HG03159 (cell line): Measurements from ENCODE around the gene PARN.
"Not testable (repeated sequence)": the region's sequence is repeated elsewhere in the genome, so short reads cannot be mapped to it uniquely, and the experiment has no call there.

Experiments
- ATAC-seq: cut with Tn5 transposase; IDR thresholded peaks from one replicate; pipeline ENCODE4 v1.9.1; 2021; ENCODE audit warnings: mild to moderate bottlenecking, moderate library complexity; ENCODE audit not compliant: unreplicated experiment

PARN gene

GRCh38 chr16:14445937-14446715 lies 183.9 kb downstream of the PARN start:
- no peak for ATAC-seq

DNA sequence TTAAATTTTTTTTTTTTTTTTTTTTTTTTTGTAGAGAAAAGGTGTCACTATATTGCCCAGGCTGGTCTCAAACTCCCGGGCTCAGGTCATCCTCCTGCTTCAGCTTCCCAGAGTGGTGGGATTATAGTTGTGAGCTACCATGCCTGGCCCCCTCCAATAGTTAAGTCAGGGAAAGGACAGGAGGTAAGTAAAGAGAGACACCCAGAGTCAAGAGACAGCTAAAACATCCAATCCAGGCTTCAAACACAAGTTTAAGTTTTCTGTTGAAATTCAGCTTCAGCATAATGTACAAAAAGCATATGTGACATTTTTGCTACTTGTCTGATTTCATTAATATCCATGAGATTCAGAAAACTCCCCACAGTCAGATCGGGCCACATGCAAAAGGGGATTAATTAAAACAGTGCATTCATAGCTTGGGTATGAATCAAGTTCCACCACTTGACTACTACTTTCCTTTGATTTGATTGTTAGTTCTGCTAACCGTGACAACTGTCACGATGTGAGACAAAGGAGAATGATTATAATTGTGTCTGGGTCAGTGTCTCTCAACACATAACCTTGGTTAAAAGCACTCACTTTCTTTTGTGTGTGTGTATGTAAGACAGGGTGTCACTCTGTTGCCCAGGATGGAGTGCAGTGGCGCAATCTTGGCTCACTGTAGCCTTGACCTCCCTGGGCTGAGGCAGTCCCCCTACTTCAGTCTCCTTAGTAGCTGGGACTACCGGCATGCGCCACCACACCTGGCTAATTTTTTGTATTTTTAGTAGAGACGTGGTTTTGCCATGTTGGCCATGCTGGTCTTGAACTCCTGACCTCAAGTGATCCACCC lies 184.9 kb downstream of the PARN start:
- ATAC-seq: no peak

GRCh38 chr16:14441533-14441932 lies 188.5 kb downstream of the PARN start:
- ATAC-seq: not testable (repeated sequence)

- no peak for ATAC-seq
Measured at GRCh38 chr16:14438256-14438655, 191.8 kb downstream of the PARN start.

DNA sequence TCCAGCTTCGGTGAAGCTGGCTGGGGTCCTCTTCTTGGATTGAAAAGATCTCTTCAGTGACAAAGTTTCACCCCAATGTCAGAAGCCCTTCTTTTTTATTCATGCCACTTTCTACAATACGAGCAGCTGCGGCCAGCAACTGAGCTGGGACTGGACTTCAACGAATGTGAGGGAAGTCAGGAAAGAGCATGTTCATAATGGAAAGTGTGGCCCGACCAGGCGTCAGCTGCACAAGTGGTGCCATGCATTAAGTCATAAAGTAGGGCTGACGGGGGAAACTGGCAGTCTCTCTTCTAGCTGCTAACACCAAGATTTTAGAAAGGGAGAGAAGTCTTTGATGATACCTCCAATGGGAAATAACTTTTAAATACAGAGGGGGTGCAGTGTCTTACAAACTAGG lies 192.6 kb downstream of the PARN start:
- no peak for ATAC-seq

GRCh38 chr16:14436401-14436955 lies 193.6 kb downstream of the PARN start:
- no peak for ATAC-seq

DNA sequence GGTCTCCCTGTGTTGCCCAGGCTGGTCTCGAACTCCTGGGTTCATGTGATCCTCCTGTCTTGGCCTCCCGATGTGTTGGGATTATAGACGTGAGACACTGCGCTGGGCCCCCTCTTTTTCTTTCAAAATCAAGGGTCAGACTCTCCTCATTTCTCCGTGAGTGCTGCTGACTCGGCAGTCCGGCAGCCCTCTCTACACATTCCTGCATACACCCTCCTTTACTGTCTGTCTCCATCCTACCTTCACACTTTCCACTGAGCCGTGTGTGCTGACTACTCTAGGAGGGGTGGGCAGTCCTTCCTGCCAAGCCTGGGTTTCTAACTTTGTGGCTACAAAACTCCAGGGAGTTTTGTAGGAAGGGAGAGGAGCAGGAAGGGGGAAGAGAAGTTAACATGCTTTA lies 195.2 kb downstream of the PARN start:
- ATAC-seq: no peak

DNA sequence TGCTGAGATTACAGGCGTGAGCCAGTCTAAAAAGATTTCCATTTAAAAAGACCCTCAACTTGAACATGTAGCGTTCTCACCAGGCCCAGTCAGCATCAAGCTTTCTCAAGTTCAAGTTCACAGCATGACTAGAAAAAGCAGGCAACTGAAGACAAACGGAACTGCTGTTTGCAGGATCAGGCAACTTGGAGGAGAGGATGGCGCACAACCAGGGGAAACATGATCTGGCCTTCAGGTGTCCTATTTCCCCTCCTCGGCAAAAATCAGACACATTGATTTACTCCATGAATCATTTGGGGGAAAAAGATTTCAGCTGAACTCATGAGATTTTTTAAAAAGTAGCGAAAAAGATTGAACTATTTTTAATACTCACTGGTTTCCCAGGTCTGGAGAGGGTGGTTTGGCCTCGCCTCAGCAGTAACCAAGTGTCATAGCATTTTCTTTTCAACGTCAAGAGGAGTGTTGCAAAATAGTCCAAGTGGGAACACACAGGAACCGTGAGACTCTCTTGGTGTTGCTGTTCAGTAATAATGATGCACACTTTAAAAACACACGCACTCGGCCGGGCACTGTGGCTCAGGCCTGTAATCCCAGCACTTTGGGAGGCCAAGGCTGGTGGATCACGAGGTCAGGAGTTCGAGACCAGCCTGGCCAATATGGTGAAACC lies 201.0 kb downstream of the PARN start:
- not testable (repeated sequence) for ATAC-seq

GRCh38 chr16:14428043-14428442 lies 202.0 kb downstream of the PARN start:
- ATAC-seq: no peak

DNA sequence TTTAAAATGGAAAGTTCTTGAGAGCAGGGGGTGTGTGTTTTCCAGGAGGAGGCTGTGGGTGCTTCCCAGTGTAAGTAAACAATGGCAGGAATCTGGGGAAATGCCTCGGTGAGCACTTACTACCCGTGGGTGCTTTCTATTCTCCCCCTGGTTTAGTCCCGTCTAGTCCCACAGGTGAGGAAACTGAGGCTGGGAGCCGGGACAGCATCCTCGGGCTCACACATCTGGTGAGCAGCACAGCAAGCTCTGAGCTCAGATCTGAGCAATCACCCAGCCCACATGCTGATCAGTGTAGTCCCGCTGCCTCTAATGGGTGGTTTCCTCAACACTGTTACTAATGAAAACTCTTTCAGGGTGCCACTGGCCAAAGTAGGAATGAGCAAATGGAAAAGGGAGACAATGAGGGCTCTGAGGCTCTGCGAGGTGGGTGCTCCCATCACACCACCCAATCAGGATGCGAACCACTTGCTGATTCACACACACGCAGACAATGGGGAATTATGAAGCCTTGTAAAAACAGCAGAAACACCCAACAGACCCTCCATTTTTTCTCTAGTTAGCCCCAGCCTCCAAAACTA lies 202.6 kb downstream of the PARN start:
- ATAC-seq: no peak

GRCh38 chr16:14424595-14424994 lies 205.5 kb downstream of the PARN start:
- ATAC-seq: no peak

- no peak for ATAC-seq
Measured at GRCh38 chr16:14423344-14423743, 206.7 kb downstream of the PARN start.

DNA sequence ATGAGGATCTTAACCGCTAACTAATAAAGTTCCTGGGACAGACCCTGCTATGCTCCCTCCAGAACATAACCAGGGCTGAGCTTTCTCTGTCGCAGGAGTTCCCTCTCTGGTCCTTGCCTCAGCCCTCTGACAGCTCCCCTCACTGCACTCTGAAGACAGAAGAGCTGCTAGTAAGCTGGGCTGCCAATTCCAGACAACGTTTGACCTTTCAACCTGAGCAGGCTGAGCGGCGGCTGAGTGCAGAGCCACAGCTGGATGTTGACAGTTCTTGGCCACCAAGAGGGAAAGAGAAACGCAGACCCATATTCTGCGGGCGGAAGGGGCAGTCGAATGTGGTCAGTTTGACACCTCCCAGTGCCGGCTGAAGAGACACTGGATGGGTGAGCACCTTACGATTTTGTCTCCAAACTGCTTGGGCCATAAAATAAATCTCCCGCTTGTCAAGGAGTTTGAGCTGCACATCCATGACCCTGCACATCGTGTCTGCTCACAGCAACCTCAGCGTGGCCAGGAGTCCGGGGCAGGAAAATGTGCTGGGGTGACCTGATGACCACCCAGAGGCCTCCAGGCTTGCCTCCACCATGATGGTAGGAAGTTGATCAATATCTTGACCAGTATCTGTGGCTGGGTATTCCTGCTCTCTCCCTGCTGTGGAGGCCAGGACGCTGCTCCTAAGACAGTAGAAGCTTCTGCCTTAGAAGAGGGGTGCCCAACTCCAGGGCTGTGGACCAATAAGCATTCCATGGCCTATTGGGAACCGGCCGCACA lies 209.2 kb downstream of the PARN start:
- ATAC-seq: no peak

GRCh38 chr16:14420243-14420642 lies 209.8 kb downstream of the PARN start:
- ATAC-seq: not testable (repeated sequence)

DNA sequence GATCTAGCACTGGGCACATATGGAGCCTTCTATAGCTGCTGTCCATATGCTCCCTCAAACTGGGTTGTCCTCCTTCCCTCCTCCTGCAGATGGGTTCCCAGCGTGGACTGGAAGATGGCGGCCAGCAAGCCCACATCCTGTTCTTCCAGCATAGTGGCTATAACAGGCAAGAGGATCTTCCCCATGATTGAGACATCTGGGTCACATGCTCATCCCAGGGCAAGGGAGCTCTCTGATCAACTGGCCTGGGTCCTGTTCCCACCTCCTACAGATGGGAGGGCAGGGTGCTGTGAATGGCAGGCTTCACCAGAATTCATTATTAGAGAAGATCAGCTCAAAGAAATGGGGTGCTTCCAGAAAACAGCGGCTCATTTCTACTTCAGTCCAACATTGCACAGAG lies 210.2 kb downstream of the PARN start:
- no peak for ATAC-seq

DNA sequence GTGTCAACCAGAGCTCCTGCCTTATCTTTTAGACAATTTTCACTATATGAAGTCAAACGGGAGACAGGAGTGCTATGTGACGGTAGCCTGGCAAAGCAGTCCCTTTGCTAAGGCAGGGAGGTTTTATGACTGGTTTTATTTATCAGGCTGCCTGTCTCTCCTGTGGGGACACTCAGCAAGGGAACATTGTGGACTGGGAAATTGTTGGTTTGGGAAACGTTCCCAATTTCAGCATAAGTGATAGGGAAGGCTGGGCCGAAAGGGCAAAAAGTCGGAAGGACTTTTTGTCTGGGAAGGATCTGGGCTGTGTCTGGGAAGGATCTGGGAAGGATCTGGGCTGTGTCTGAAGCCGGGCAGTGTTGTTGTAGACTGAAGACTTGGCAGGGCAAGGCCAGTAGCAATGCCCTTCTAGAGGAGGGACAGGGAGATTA lies 211.2 kb downstream of the PARN start:
- no peak for ATAC-seq

DNA sequence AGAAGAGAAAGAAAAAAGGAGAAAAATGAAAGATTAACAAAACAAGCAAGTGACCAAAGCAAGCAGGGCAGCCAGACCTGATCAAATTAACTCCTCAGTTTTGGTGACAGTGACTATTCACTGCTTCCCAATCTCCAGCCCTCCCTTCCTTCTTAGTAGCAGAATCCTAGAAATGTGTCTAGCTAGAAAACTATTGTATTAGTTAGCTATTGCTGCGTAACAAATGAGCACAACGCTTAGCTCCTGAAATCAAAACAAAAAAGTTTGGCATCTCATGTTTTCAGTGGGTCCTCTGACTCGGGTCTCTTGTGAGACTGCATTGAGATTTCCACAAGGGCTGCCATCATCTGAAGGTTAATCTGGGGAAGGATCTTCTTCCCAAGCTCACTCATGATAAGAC lies 213.9 kb downstream of the PARN start:
- ATAC-seq: no peak

DNA sequence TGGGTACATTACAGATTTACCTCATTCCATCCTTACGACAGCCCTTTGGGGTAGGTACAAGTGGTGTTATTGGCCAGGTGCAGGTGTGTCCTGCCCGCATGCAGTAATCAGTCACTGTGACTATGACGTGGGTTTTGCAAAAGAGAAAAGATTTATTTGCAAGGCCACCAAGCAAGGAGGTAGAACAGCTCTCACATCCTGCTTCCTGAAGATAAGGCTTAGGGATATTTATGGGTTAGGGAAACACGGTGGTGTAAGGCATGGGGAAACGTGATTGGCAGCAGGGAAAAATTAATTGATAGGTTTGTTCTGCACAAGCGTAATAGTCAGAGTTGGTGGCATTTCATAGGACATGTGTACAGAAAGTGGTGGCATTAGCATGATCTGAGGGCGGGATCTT lies 214.8 kb downstream of the PARN start:
- no peak for ATAC-seq

DNA sequence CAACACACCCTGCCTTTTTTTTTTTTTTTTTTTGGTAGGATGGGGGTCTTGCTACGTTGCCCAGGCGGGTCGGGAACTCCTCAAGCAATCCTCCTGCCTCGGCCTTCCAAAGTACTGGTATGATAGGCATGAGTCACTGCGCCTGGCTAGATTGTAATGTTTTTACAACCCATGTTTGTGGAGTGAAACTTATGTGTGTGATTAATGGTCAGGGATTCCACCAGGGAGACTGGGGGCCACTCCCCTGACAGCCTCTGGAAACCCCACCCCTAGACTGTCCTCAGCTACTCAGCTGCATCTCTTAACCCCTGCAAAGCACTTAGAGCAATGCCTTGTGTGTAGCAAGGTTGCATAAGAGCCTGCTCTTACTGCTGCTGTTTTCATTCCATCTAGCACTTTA lies 220.5 kb downstream of the PARN start:
- ATAC-seq: no peak

GRCh38 chr16:14407786-14408399 lies 222.2 kb downstream of the PARN start:
- no peak for ATAC-seq
